Activated CD4-positive, alpha-beta T cell treated with anti-CD3 and anti-CD28 coated beads, Interleukin-2, amount 10 ng/mL, durations not matched to agents 24 days and 14 days (primary cell): Measurements from ENCODE around the gene CD80. TPM values are rescaled to one million over a fixed set of nuclear protein-coding genes. Genes with fewer than 3 reads are reported as not detected.

Source experiments
- DNase-seq: peaks from one replicate; pipeline ENCODE4 v3.0.0; 2022
- H3K27ac Mint-ChIP-seq: one replicate; pipeline ENCODE4 v1.8.0; 2022; ENCODE audit warnings: mild to moderate bottlenecking, mixed read lengths
- H3K27me3 Mint-ChIP-seq: one replicate; pipeline ENCODE4 v1.8.0; 2022; ENCODE audit warnings: mixed read lengths
- H3K36me3 Mint-ChIP-seq: one replicate; pipeline ENCODE4 v1.8.0; 2022; ENCODE audit warnings: low read depth, mild to moderate bottlenecking, mixed read lengths
- H3K4me1 Mint-ChIP-seq: one replicate; pipeline ENCODE4 v1.8.0; 2021; ENCODE audit warnings: mixed read lengths
- H3K4me3 Mint-ChIP-seq: one replicate; pipeline ENCODE4 v1.8.0; 2022; ENCODE audit warnings: mild to moderate bottlenecking, moderate library complexity, mixed read lengths
- H3K9me3 Mint-ChIP-seq: one replicate; pipeline ENCODE4 v1.8.0; 2021; ENCODE audit warnings: mixed read lengths
- intact Hi-C: fragments of 100-400 bp; cut with micrococcal nuclease; formaldehyde crosslinking; loops from one replicate; pipeline ENCODE4 v1.15.1; 2023
- total RNA-seq: library from RNA; stranded (reverse); gene quantifications from 2 replicates; pipeline ENCODE4 v1.2.3, GENCODE V29; 2022

Gene CD80
- total RNA-seq, 1 donor from 2014 or later, result 12.5 TPM

- Mint-ChIP-seq H3K27me3 (no peaks in the 10 kb centered on the region), H3K36me3 (peaks cover 49% of the 10 kb centered on the region), H3K27ac (peak overlapping the region; percentile 8), H3K9me3 (no peaks in the 10 kb centered on the region), H3K4me1 (no peaks in the 10 kb centered on the region), H3K4me3 (no peak overlapping the region)
- intact Hi-C loops, result no loop called here
- DNase-seq, result no peak
Measured at GRCh38 chr3:119490153-119490552, 69.3 kb downstream of the CD80 start.

GRCh38 chr3:119485563-119485962, 73.9 kb downstream of the CD80 start:
- no peaks in the 10 kb centered on the region for H3K9me3 Mint-ChIP-seq
- no peaks in the 10 kb centered on the region for H3K27me3 Mint-ChIP-seq
- DNase-seq, result no peak
- peaks cover 49% of the 10 kb centered on the region for H3K36me3 Mint-ChIP-seq
- no peak overlapping the region for H3K27ac Mint-ChIP-seq
- intact Hi-C loops, result no loop called here
- H3K4me3 Mint-ChIP-seq, result no peak overlapping the region
- H3K4me1 Mint-ChIP-seq, result peaks cover 13% of the 10 kb centered on the region

- Mint-ChIP-seq H3K4me3 (no peak overlapping the region), H3K27me3 (no peaks in the 10 kb centered on the region), H3K27ac (no peak overlapping the region), H3K36me3 (peaks cover 45% of the 10 kb centered on the region), H3K9me3 (no peaks in the 10 kb centered on the region), H3K4me1 (peaks cover 13% of the 10 kb centered on the region)
- intact Hi-C loops, result no loop called here
- DNase-seq, result no peak
Measured at GRCh38 chr3:119483101-119483500, 76.3 kb downstream of the CD80 start.

GRCh38 chr3:119481079-119481478, 78.3 kb downstream of the CD80 start:
- intact Hi-C loops, result no loop called here
- H3K9me3 Mint-ChIP-seq, result no peaks in the 10 kb centered on the region
- H3K27ac Mint-ChIP-seq, result no peak overlapping the region
- H3K4me1 Mint-ChIP-seq, result peaks cover 15% of the 10 kb centered on the region
- no peak overlapping the region for H3K4me3 Mint-ChIP-seq
- H3K27me3 Mint-ChIP-seq, result no peaks in the 10 kb centered on the region
- no peak for DNase-seq
- H3K36me3 Mint-ChIP-seq, result peaks cover 45% of the 10 kb centered on the region

Other genes with a start within 250 kb of the CD80 start
- 44.0 and 52.2 TPM in 2 replicates for gene TMEM39A, start 96.0 kb downstream of the CD80 start, total RNA-seq
- gene POGLUT1, start 90.7 kb downstream of the CD80 start, total RNA-seq, result 23.9 and 25.6 TPM in 2 replicates
- 113 and 117 TPM in 2 replicates for gene TIMMDC1, start 61.1 kb downstream of the CD80 start, total RNA-seq
- 3.6 and 4.2 TPM in 2 replicates for gene ADPRH, start 19.9 kb upstream of the CD80 start, total RNA-seq
- 0.26 and 0.31 TPM in 2 replicates for gene PLA1A, start 38.3 kb upstream of the CD80 start, total RNA-seq
- gene POPDC2, start 101.0 kb upstream of the CD80 start, total RNA-seq, result 0.63 and 0.66 TPM in 2 replicates
- gene COX17, start 117.8 kb upstream of the CD80 start, total RNA-seq, result 61.0 and 70.0 TPM in 2 replicates
- gene CFAP91, start 143.4 kb upstream of the CD80 start, total RNA-seq, result 0.26 TPM in 1 of 2 replicates, not detected in the other
- 0.16 and 0.17 TPM in 2 replicates for gene NR1I2, start 222.5 kb upstream of the CD80 start, total RNA-seq